HEK293 (cell line): ENCODE results near the gene KBTBD2.

Source experiments
- ELK4 ChIP-seq: IDR thresholded peaks from 2 replicates; pipeline ENCODE4 v1.6.1; 2011; ENCODE audit warnings: mild to moderate bottlenecking, low read depth, low read length, borderline replicate concordance
- KLF16 ChIP-seq: fragments of 450-650 bp; formaldehyde crosslinking; IDR thresholded peaks from 2 replicates; pipeline ENCODE4 v1.5.1; 2017; ENCODE audit warnings: missing biosample characterization, missing genetic modification characterization
- KLF8 ChIP-seq: fragments of 450-650 bp; formaldehyde crosslinking; IDR thresholded peaks from 2 replicates; pipeline ENCODE4 v1.5.1; 2016; ENCODE audit warnings: missing biosample characterization, missing genetic modification characterization
- MYNN ChIP-seq: fragments of 450-650 bp; formaldehyde crosslinking; IDR thresholded peaks from 2 replicates; pipeline ENCODE4 v1.5.1; 2016; ENCODE audit warnings: missing biosample characterization, missing genetic modification characterization, borderline replicate concordance
- PRDM4 ChIP-seq: fragments of 450-650 bp; formaldehyde crosslinking; IDR thresholded peaks from 2 replicates; pipeline ENCODE4 v1.5.1; 2017; ENCODE audit warnings: missing biosample characterization, missing genetic modification characterization
- ZFHX2 ChIP-seq: fragments of 450-650 bp; formaldehyde crosslinking; conservative IDR thresholded peaks from 2 replicates; pipeline ENCODE4 v1.5.1; 2016; ENCODE audit warnings: missing biosample characterization, missing genetic modification characterization
- ZNF157 ChIP-seq: fragments of 450-650 bp; formaldehyde crosslinking; IDR thresholded peaks from 2 replicates; pipeline ENCODE4 v1.5.1; 2016; ENCODE audit warnings: missing biosample characterization, missing genetic modification characterization
- ZNF2 ChIP-seq: fragments of 450-650 bp; formaldehyde crosslinking; IDR thresholded peaks from 2 replicates; pipeline ENCODE4 v1.5.1; 2016; ENCODE audit warnings: missing biosample characterization, missing genetic modification characterization
- ZNF302 ChIP-seq: fragments of 450-650 bp; formaldehyde crosslinking; IDR thresholded peaks from 2 replicates; pipeline ENCODE4 v1.5.1; 2016; ENCODE audit warnings: missing biosample characterization, missing genetic modification characterization, low read depth
- ZNF37A ChIP-seq: fragments of 450-650 bp; IDR thresholded peaks from 2 replicates; pipeline ENCODE4 v1.5.1; 2018; ENCODE audit warnings: missing biosample characterization, missing genetic modification characterization
- ZNF394 ChIP-seq: fragments of 450-650 bp; formaldehyde crosslinking; IDR thresholded peaks from 2 replicates; pipeline ENCODE4 v1.5.1; 2016; ENCODE audit warnings: missing biosample characterization, missing genetic modification characterization, mild to moderate bottlenecking, moderate library complexity, borderline replicate concordance
- ZNF488 ChIP-seq: fragments of 450-650 bp; formaldehyde crosslinking; IDR thresholded peaks from 2 replicates; pipeline ENCODE4 v1.5.1; 2016; ENCODE audit warnings: missing biosample characterization, missing genetic modification characterization
- ZNF549 ChIP-seq: fragments of 450-650 bp; IDR thresholded peaks from 2 replicates; pipeline ENCODE4 v1.5.1; 2018; ENCODE audit warnings: missing biosample characterization, missing genetic modification characterization, mild to moderate bottlenecking, inconsistent platforms, moderate library complexity
- ZNF558 ChIP-seq: fragments of 450-650 bp; formaldehyde crosslinking; IDR thresholded peaks from 2 replicates; pipeline ENCODE4 v1.5.1; 2016; ENCODE audit warnings: missing biosample characterization, missing genetic modification characterization
- ZNF600 ChIP-seq: fragments of 450-650 bp; formaldehyde crosslinking; IDR thresholded peaks from 2 replicates; pipeline ENCODE4 v1.5.1; 2016; ENCODE audit warnings: missing biosample characterization, missing genetic modification characterization
- TF ChIP-seq, protein P1 (sequence below): fragments of 450-650 bp; formaldehyde crosslinking; IDR thresholded peaks from 2 replicates; pipeline ENCODE4 v1.5.1; 2016; ENCODE audit warnings: missing biosample characterization, missing genetic modification characterization, borderline replicate concordance
- TF ChIP-seq, protein P2 (sequence below): fragments of 450-650 bp; formaldehyde crosslinking; IDR thresholded peaks from 2 replicates; pipeline ENCODE4 v1.5.1; 2016; ENCODE audit warnings: missing biosample characterization, missing genetic modification characterization
- TF ChIP-seq, protein P3 (sequence below): fragments of 450-650 bp; formaldehyde crosslinking; IDR thresholded peaks from 2 replicates; pipeline ENCODE4 v1.5.1; 2017; ENCODE audit warnings: missing biosample characterization, missing genetic modification characterization
- TF ChIP-seq, protein P4 (sequence below): fragments of 450-650 bp; formaldehyde crosslinking; IDR thresholded peaks from 2 replicates; pipeline ENCODE4 v1.5.1; 2016; ENCODE audit warnings: missing biosample characterization, missing genetic modification characterization
- TF ChIP-seq, protein P5 (sequence below): fragments of 450-650 bp; formaldehyde crosslinking; IDR thresholded peaks from 2 replicates; pipeline ENCODE4 v1.5.1; 2017; ENCODE audit warnings: missing biosample characterization, missing genetic modification characterization

The KBTBD2 gene

DNA sequence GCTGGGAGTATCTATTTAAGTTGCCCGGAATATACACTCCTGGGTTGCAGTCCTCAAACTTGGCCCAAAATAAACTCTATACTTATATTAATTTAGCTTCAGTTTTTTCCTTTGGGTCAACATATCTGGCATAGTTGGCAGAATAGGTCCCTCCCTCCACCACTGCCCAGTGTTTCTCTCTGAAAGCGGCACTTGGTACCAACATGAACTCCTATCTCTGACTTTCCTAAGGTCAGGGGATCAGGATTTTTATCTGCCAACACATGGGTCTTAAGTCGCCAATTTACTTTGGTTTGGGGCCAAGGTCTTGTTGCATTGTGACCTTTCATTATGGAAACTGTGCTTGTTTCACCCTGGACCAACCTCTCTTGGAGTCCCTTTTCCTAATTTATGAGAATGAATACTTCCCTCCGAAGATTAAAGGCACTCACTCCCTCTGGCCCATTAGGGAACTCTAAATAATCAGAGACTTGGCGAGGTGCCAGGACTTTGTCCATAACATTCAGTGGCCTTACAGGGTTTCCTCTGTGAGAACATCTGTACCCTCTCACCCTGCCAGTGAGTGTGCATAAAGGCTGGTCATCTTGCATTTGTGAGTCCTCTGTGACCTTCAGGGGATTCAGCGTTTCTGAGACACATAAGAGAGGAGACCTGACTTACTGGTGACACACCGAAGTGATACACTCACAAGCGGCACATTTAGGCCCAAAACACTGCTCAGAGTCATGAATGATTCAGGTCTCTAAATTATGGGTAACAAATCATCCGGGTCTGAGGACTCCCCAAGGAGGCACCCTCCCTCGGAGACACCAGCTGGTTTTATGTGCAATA lies 46.0 kb upstream of the KBTBD2 start (continued):
- TF ChIP-seq ELK4 (no peak), MYNN (tag by site-specific recombination) (no peak), ZNF302 (tag by site-specific recombination) (no peak), ZNF394 (tag by site-specific recombination) (no peak), ZNF2 (no peak), ZNF157 (no peak), ZFHX2 (tag by site-specific recombination) (no peak), ZNF37A (tag by site-specific recombination) (peak; percentile 59; the same call in 1 of the 2 replicates), ZNF488 (tag by site-specific recombination) (no peak), ZNF558 (tag by site-specific recombination) (no peak), KLF8 (no peak), KLF16 (no peak), ZNF549 (tag by site-specific recombination) (peak; percentile 50), PRDM4 (tag by site-specific recombination) (no peak), ZNF600 (tag by site-specific recombination) (peak; percentile 95)
- TF ChIP-seq, protein P1, sequence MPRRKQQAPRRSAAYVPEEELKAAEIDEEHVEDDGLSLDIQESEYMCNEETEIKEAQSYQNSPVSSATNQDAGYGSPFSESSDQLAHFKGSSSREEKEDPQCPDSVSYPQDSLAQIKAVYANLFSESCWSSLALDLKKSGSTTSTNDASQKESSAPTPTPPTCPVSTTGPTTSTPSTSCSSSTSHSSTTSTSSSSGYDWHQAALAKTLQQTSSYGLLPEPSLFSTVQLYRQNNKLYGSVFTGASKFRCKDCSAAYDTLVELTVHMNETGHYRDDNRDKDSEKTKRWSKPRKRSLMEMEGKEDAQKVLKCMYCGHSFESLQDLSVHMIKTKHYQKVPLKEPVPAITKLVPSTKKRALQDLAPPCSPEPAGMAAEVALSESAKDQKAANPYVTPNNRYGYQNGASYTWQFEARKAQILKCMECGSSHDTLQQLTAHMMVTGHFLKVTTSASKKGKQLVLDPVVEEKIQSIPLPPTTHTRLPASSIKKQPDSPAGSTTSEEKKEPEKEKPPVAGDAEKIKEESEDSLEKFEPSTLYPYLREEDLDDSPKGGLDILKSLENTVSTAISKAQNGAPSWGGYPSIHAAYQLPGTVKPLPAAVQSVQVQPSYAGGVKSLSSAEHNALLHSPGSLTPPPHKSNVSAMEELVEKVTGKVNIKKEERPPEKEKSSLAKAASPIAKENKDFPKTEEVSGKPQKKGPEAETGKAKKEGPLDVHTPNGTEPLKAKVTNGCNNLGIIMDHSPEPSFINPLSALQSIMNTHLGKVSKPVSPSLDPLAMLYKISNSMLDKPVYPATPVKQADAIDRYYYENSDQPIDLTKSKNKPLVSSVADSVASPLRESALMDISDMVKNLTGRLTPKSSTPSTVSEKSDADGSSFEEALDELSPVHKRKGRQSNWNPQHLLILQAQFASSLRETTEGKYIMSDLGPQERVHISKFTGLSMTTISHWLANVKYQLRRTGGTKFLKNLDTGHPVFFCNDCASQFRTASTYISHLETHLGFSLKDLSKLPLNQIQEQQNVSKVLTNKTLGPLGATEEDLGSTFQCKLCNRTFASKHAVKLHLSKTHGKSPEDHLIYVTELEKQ (tag by site-specific recombination) = no peak
- TF ChIP-seq, protein P2, sequence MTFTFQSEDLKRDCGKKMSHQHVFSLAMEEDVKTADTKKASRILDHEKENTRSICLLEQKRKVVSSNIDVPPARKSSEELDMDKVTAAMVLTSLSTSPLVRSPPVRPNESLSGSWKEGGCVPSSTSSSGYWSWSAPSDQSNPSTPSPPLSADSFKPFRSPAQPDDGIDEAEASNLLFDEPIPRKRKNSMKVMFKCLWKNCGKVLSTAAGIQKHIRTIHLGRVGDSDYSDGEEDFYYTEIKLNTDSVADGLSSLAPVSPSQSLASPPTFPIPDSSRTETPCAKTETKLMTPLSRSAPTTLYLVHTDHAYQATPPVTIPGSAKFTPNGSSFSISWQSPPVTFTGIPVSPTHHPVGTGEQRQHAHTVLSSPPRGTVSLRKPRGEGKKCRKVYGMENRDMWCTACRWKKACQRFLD = no peak
- TF ChIP-seq, protein P3, sequence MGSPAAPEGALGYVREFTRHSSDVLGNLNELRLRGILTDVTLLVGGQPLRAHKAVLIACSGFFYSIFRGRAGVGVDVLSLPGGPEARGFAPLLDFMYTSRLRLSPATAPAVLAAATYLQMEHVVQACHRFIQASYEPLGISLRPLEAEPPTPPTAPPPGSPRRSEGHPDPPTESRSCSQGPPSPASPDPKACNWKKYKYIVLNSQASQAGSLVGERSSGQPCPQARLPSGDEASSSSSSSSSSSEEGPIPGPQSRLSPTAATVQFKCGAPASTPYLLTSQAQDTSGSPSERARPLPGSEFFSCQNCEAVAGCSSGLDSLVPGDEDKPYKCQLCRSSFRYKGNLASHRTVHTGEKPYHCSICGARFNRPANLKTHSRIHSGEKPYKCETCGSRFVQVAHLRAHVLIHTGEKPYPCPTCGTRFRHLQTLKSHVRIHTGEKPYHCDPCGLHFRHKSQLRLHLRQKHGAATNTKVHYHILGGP = peak; percentile 49; the same call in 1 of the 2 replicates
- TF ChIP-seq, protein P4, sequence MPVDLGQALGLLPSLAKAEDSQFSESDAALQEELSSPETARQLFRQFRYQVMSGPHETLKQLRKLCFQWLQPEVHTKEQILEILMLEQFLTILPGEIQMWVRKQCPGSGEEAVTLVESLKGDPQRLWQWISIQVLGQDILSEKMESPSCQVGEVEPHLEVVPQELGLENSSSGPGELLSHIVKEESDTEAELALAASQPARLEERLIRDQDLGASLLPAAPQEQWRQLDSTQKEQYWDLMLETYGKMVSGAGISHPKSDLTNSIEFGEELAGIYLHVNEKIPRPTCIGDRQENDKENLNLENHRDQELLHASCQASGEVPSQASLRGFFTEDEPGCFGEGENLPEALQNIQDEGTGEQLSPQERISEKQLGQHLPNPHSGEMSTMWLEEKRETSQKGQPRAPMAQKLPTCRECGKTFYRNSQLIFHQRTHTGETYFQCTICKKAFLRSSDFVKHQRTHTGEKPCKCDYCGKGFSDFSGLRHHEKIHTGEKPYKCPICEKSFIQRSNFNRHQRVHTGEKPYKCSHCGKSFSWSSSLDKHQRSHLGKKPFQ (tag by site-specific recombination) = no peak
- TF ChIP-seq, protein P5, sequence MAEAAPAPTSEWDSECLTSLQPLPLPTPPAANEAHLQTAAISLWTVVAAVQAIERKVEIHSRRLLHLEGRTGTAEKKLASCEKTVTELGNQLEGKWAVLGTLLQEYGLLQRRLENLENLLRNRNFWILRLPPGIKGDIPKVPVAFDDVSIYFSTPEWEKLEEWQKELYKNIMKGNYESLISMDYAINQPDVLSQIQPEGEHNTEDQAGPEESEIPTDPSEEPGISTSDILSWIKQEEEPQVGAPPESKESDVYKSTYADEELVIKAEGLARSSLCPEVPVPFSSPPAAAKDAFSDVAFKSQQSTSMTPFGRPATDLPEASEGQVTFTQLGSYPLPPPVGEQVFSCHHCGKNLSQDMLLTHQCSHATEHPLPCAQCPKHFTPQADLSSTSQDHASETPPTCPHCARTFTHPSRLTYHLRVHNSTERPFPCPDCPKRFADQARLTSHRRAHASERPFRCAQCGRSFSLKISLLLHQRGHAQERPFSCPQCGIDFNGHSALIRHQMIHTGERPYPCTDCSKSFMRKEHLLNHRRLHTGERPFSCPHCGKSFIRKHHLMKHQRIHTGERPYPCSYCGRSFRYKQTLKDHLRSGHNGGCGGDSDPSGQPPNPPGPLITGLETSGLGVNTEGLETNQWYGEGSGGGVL = no peak
